HepG2 (cell line): ENCODE measurements around the gene KAZN. TPM values are rescaled to one million over a fixed set of nuclear protein-coding genes. Genes with fewer than 3 reads are reported as not detected.

Source experiments
- ATAC-seq: fragments of 200-7000 bp; cut with Tn5 transposase; 3 replicates; pipeline ENCODE4 v1.9.1; 2020; ENCODE audit warnings: mild to moderate bottlenecking, moderate library complexity
- BruUV-seq: library from RNA; stranded (reverse); fragments of 400-500 nt; replicated peaks from 2 replicates; lab custom pipeline; 2021; lab: Mats Ljungman, UMichigan
- CTCF ChIA-PET: fragments of 300-600 bp; formaldehyde crosslinking; extraction: SDS; loops from one replicate; lab custom pipeline; 2021; ENCODE audit warnings: low total read pairs, inconsistent platforms, low intra/inter-chr PET ratio; lab: Yijun Ruan, JAX
- POLR2A ChIA-PET: fragments of 350-600 bp; sonication (Branson Sonifier 250); formaldehyde crosslinking; loops from one replicate; lab custom pipeline; 2020; ENCODE audit warnings: antibody characterized with exemption, inconsistent platforms; lab: Yijun Ruan, JAX
- DNase-seq: peaks from one replicate; pipeline ENCODE4 v3.0.0-alpha.2; 2015; ENCODE audit warnings: low spot score
- FAIRE-seq: peaks from 3 replicates; lab custom pipeline; 2011; peaks lifted over from hg19 to GRCh38; lab: Jason Lieb, UNC
- H2AFZ ChIP-seq: one replicate; pipeline ENCODE4 v1.6.1; 2011; ENCODE audit warnings: low read length, inconsistent platforms
- H3K27ac ChIP-seq: fragments of 300-600 bp; 3 replicates; pipeline ENCODE4 v1.8.0; 2011; ENCODE audit warnings: mixed run types, mild to moderate bottlenecking, mixed read lengths, low read length, inconsistent platforms; ENCODE audit not compliant: insufficient read depth; ENCODE audit errors: extremely low read length
- H3K27me3 ChIP-seq, 2 experiments: fragments of 200-600 bp in 1 of 2; 2 replicates in 1 of 2; 3 replicates in 1 of 2; pipeline versions ENCODE4 v1.6.0 to v1.8.0; 2011; ENCODE audit warnings: low read length in 2 of 2, mild to moderate bottlenecking in 2 of 2, moderate library complexity in 2 of 2, inconsistent platforms in 1 of 2; ENCODE audit not compliant: insufficient read depth in 2 of 2, control insufficient read depth in 1 of 2
- H3K36me3 ChIP-seq, 2 experiments: fragments of 200-600 bp in 1 of 2; replicated peaks in 1 of 2; 2 replicates in 1 of 2; 3 replicates in 1 of 2; pipeline versions ENCODE4 v1.5.1 to v1.8.0; 2011; ENCODE audit warnings: low read length in 2 of 2, inconsistent platforms in 1 of 2; ENCODE audit not compliant: insufficient read depth in 2 of 2, control insufficient read depth in 1 of 2
- H3K4me1 ChIP-seq: 2 replicates; pipeline ENCODE4 v1.5.1; 2012; ENCODE audit warnings: low read length, inconsistent platforms; ENCODE audit not compliant: insufficient read depth
- H3K4me2 ChIP-seq: 2 replicates; pipeline ENCODE4 v1.6.0; 2011; ENCODE audit warnings: low read depth, low read length, inconsistent platforms
- H3K4me3 ChIP-seq, 3 experiments: fragments of 200-600 bp in 1 of 3; sonication (generic), shearing (Covaris generic) in 1 of 3; replicated peaks in 1 of 3; 2 replicates each; pipeline ENCODE4 v1.5.1; 2011 to 2016; ENCODE audit warnings: low read length in 3 of 3, inconsistent platforms in 2 of 3, low read depth in 2 of 3, mild to moderate bottlenecking in 2 of 3, control low read depth in 1 of 3, mixed read lengths in 1 of 3; ENCODE audit not compliant: insufficient read depth in 1 of 3
- H3K79me2 ChIP-seq: one replicate; pipeline ENCODE4 v1.6.1; 2011; ENCODE audit warnings: low read length, inconsistent platforms; ENCODE audit not compliant: insufficient read depth
- H3K9ac ChIP-seq: 2 replicates; pipeline ENCODE4 v1.6.0; 2011; ENCODE audit warnings: mild to moderate bottlenecking, low read depth, low read length, inconsistent platforms; ENCODE audit not compliant: insufficient read depth
- H3K9me3 ChIP-seq: 2 replicates; pipeline ENCODE4 v1.5.1; 2012; ENCODE audit warnings: mild to moderate bottlenecking, low read length
- H4K20me1 ChIP-seq: 2 replicates; pipeline ENCODE4 v1.6.0; 2011; ENCODE audit warnings: inconsistent platforms, mild to moderate bottlenecking, low read length, moderate library complexity; ENCODE audit not compliant: insufficient read depth
- ATF7-NPFF ChIP-seq: sonication (generic); formaldehyde crosslinking; IDR thresholded peaks from 2 replicates; pipeline ENCODE4 v1.8.1; 2023; ENCODE audit warnings: mild to moderate bottlenecking, low read depth, missing genetic modification reagents, moderate library complexity
- HMGXB3 ChIP-seq: sonication (generic); formaldehyde crosslinking; IDR thresholded peaks from 2 replicates; pipeline ENCODE4 v1.4.0; 2020; ENCODE audit warnings: missing genetic modification reagents, borderline replicate concordance
- HOXA7 ChIP-seq: sonication (generic); formaldehyde crosslinking; IDR thresholded peaks from 2 replicates; pipeline ENCODE4 v1.8.1; 2022; ENCODE audit warnings: mild to moderate bottlenecking, missing genetic modification reagents, moderate library complexity
- IRF9 ChIP-seq: sonication (generic); formaldehyde crosslinking; IDR thresholded peaks from 2 replicates; pipeline ENCODE4 v1.8.0; 2022; ENCODE audit warnings: missing genetic modification reagents, mild to moderate bottlenecking, borderline replicate concordance
- ISL2 ChIP-seq: sonication (generic); formaldehyde crosslinking; IDR thresholded peaks from 2 replicates; pipeline ENCODE4 v1.5.0; 2020; ENCODE audit warnings: missing genetic modification reagents
- MAX ChIP-seq: IDR thresholded peaks from 2 replicates; pipeline ENCODE4 v1.6.1; 2012; ENCODE audit warnings: inconsistent platforms
- MXD4 ChIP-seq: IDR thresholded peaks from 2 replicates; pipeline ENCODE4 v1.6.1; 2016; ENCODE audit warnings: mild to moderate bottlenecking, missing biosample characterization, missing genetic modification reagents
- PCBP2 ChIP-seq: fragments of 200-400 bp; formaldehyde crosslinking; optimal IDR thresholded peaks from 2 replicates; pipeline ENCODE3; 2018; ENCODE audit warnings: low read length, low read depth; ENCODE audit not compliant: poor library complexity, severe bottlenecking
- PLRG1 ChIP-seq: fragments of 450-650 bp; conservative IDR thresholded peaks from 2 replicates; pipeline ENCODE4 v1.6.1; 2016
- PLSCR1 ChIP-seq: sonication (generic); formaldehyde crosslinking; IDR thresholded peaks from 2 replicates; pipeline ENCODE4 v1.5.0; 2020; ENCODE audit warnings: missing genetic modification reagents, mild to moderate bottlenecking, borderline replicate concordance
- PRPF4 ChIP-seq: fragments of 200-400 bp; formaldehyde crosslinking; IDR thresholded peaks from 2 replicates; pipeline ENCODE4 v1.6.1; 2016; ENCODE audit warnings: low read length, low read depth; ENCODE audit not compliant: poor library complexity, severe bottlenecking
- RARG ChIP-seq: sonication (generic); formaldehyde crosslinking; IDR thresholded peaks from 2 replicates; pipeline ENCODE4 v1.4.0; 2020; ENCODE audit warnings: low read depth, mild to moderate bottlenecking, missing genetic modification reagents
- U2AF2 ChIP-seq: fragments of 200-400 bp; formaldehyde crosslinking; IDR thresholded peaks from 2 replicates; pipeline ENCODE4 v1.6.1; 2017; ENCODE audit warnings: low read depth, mild to moderate bottlenecking, low read length
- ZBTB7A ChIP-seq: sonication (generic); formaldehyde crosslinking; IDR thresholded peaks from 2 replicates; pipeline ENCODE4 v1.8.0; 2022; ENCODE audit warnings: mild to moderate bottlenecking, missing genetic modification reagents
- ZMAT3 ChIP-seq: sonication (generic); formaldehyde crosslinking; conservative IDR thresholded peaks from 2 replicates; pipeline ENCODE4 v1.7.0; 2021; ENCODE audit warnings: missing genetic modification reagents
- ZNF333 ChIP-seq: sonication (generic); formaldehyde crosslinking; IDR thresholded peaks from 2 replicates; pipeline ENCODE4 v1.4.0; 2020; ENCODE audit warnings: mild to moderate bottlenecking, missing genetic modification reagents, borderline replicate concordance
- ZNF441 ChIP-seq: sonication (generic); formaldehyde crosslinking; IDR thresholded peaks from 2 replicates; pipeline ENCODE4 v1.7.0; 2021; ENCODE audit warnings: missing genetic modification reagents, borderline replicate concordance
- ZNF562 ChIP-seq: sonication (generic); formaldehyde crosslinking; IDR thresholded peaks from 2 replicates; pipeline ENCODE4 v1.8.0; 2022; ENCODE audit warnings: missing genetic modification reagents, borderline replicate concordance
- ZNF703 ChIP-seq: sonication (generic); formaldehyde crosslinking; IDR thresholded peaks from 2 replicates; pipeline ENCODE4 v1.5.1; 2020; ENCODE audit warnings: missing genetic modification reagents, mild to moderate bottlenecking, moderate library complexity, borderline replicate concordance
- ZNF747 ChIP-seq: sonication (generic); formaldehyde crosslinking; IDR thresholded peaks from 2 replicates; pipeline ENCODE4 v1.8.1; 2023; ENCODE audit warnings: missing genetic modification reagents, mild to moderate bottlenecking, borderline replicate concordance
- WGBS: methylation state at CpG from one replicate; pipeline ENCODE4 v1.1.6; 2017; ENCODE audit warnings: low lambda C conversion rate; 5-methylcytosine and 5-hydroxymethylcytosine counted together
- in situ Hi-C: cut with HindIII; loops from 2 replicates; pipeline ENCODE4 v1.10.0; 2017; ENCODE audit warnings: low pct_unique_long_range_greater_than_20kb; ENCODE audit not compliant: extremely low pct_ligation_motif_present
- intact Hi-C: fragments of 100-400 bp; cut with micrococcal nuclease; formaldehyde crosslinking; loops from one replicate; pipeline ENCODE4 v1.10.0; 2022; ENCODE audit not compliant: unreplicated experiment
- polyA plus RNA-seq, 8 experiments: library from polyadenylated mRNA; depleted of rRNA in 3 of 8; stranded (reverse) in 7 of 8; unstranded in 1 of 8; fragments of >200 nt; fragmentation: Illumina TruSeq in 4 of 8; extraction: Trizol in 4 of 8; gene quantifications; 2 replicates each; pipeline versions ENCODE4 v1.2.1 to v1.2.3, GENCODE V29; 2011 to 2016; ENCODE audit warnings: low read depth in 4 of 8, missing spikeins in 1 of 8, mixed read lengths in 1 of 8; ENCODE audit not compliant: insufficient read depth in 1 of 8
- total RNA-seq, 5 experiments: library from RNA; depleted of rRNA; stranded (reverse); fragments of >200 nt; fragmentation: Illumina TruSeq; extraction: Trizol; gene quantifications; 2 replicates each; pipeline ENCODE4 v1.2.3, GENCODE V29; 2016; ENCODE audit warnings: low read depth in 1 of 5

Gene KAZN
- total and polyA plus RNA-seq, 2 of the 13 experiments (the other 11 are each of a cell fraction or from before 2014, with no cell fraction given) = 10.4 to 13.5 TPM

GRCh38 chr1:14608308-14608707, 9.8 kb downstream of the KAZN start:
- 42% methylated on average over 3 of the region's 3 CpGs for WGBS
- POLR2A ChIA-PET = no interaction called here
- intact Hi-C loops (no loop called here), in situ Hi-C loops (no loop called here)
- DNase-seq = no peak
- Histone ChIP-seq H3K36me3 (no peaks in the 10 kb centered on the region), H3K4me2 (no peak overlapping the region), H4K20me1 (no peaks in the 10 kb centered on the region), H3K9me3 (no peaks in the 10 kb centered on the region), H3K79me2 (no peaks in the 10 kb centered on the region), H3K4me1 (no peaks in the 10 kb centered on the region), H3K27ac (no peak overlapping the region), H3K27me3 (peaks cover 3 to 10% of the 10 kb centered on the region in 2 experiments; a peak in 2 of 5 replicates), H3K4me3 (no peak overlapping the region), H3K9ac (no peak overlapping the region), H2AFZ (no peak overlapping the region)
- BruUV-seq = no TSS peak
- CTCF ChIA-PET = no interaction called here
- ATAC-seq = no peak
- TF ChIP-seq ZNF703 = no peak
- TF ChIP-seq PRPF4 = no peak
- no peak for TF ChIP-seq RARG (CRISPR knock-in tag)
- TF ChIP-seq MAX = no peak
- TF ChIP-seq ZMAT3 (CRISPR knock-in tag) = no peak
- no peak for TF ChIP-seq PLRG1
- TF ChIP-seq ZNF562 (CRISPR knock-in tag) = no peak
- no peak for TF ChIP-seq U2AF2
- no peak for TF ChIP-seq ZNF441
- TF ChIP-seq PCBP2 = no peak
- no peak for TF ChIP-seq ZNF333 (CRISPR knock-in tag)
- TF ChIP-seq ATF7-NPFF (CRISPR knock-in tag) = no peak
- no peak for TF ChIP-seq IRF9 (CRISPR knock-in tag)
- no peak for TF ChIP-seq HOXA7 (CRISPR knock-in tag)
- no peak for TF ChIP-seq MXD4 (CRISPR knock-in tag)
- TF ChIP-seq HMGXB3 = no peak
- no peak for TF ChIP-seq PLSCR1
- TF ChIP-seq ZNF747 (CRISPR knock-in tag) = no peak
- TF ChIP-seq ZBTB7A (CRISPR knock-in tag) = no peak
- TF ChIP-seq ISL2 (CRISPR knock-in tag) = no peak
- FAIRE-seq = no peak
